Measurements from ENCODE around the gene VIM. TPM values are rescaled to one million over a fixed set of nuclear protein-coding genes. Genes with fewer than 3 reads are reported as not detected.

VIM gene
- total and polyA plus RNA-seq, 8 donors, result 1,589 to 2,224 (median 1,841) TPM

GRCh38 chr10:17195083-17195482 lies 33.0 kb upstream of the VIM start:
- TF ChIP-seq CTCF (IDR thresholded peaks at IDR 0.05), result no peak
- Histone ChIP-seq H3K9me3 (no peaks in the 10 kb centered on the region), H3K4me3 (no peak overlapping the region), H3K27ac (no peak overlapping the region), H3K27me3 (no peaks in the 10 kb centered on the region), H3K36me3 (no peaks in the 10 kb centered on the region), H3K4me1 (peaks cover 9 to 15% of the 10 kb centered on the region in 2 donors)
- no peak for DNase-seq
- intact Hi-C loops (cut with DNase I), result no loop called here
- ATAC-seq, result no peak

GRCh38 chr10:17196045-17196444 lies 32.0 kb upstream of the VIM start:
- H3K9me3 ChIP-seq, result no peaks in the 10 kb centered on the region
- no peak overlapping the region for H3K27ac ChIP-seq
- no peak overlapping the region for H3K4me3 ChIP-seq
- ATAC-seq (no peak), DNase-seq (no peak)
- TF ChIP-seq CTCF (IDR thresholded peaks at IDR 0.05), result no peak
- intact Hi-C loops (cut with DNase I), result no loop called here
- H3K27me3 ChIP-seq, result no peaks in the 10 kb centered on the region
- peaks cover 10 to 16% of the 10 kb centered on the region in 2 donors for H3K4me1 ChIP-seq
- no peaks in the 10 kb centered on the region for H3K36me3 ChIP-seq

DNA sequence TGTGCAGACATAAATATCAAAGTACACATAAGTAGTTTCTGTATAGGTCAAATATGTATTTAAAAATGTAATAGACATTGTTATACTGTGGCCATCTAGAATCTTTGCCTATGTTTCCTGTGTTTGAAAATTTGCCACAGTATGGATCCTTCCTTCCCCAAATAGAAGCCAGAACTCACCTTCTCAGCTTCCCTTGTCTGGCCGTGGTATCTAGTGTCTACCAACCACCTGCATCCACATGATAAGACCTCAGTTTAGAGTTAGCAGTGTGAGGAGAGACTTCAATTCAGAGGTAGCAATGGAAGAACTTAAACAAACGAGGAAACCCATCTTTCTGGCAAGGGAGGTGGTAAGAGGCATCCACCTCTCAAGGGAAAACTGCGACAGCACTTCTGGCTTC lies 31.5 kb upstream of the VIM start:
- intact Hi-C loops (cut with DNase I), result no loop called here
- TF ChIP-seq CTCF (IDR thresholded peaks at IDR 0.05), result no peak
- H3K9me3 ChIP-seq, result no peaks in the 10 kb centered on the region

DNA sequence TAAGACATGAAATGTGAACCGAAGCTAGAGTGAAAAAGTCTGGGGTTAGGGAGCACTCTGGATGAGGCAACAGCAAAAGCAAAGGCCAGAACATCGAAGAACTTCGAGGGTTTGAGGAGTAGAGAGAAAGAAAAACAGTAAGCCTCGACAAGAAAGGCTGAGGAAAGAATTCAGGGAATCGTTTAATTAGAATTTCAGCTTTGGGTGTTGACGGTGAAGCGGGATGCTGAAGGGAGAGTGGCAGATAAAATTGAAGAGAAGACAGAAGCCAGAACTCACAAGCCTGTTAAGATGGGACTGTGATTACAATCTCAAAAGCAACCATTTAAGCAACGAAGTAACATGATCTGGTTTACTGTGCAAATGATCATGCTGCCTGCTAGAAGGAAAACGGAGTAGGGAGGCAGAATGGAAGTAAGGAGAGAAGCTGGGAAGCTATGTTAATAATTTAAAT lies 28.7 kb upstream of the VIM start:
- DNase-seq, result no peak
- TF ChIP-seq CTCF (IDR thresholded peaks at IDR 0.05), result no peak
- no peaks in the 10 kb centered on the region for H3K36me3 ChIP-seq
- peak overlapping the region in 1 of 2 donors; percentile 64 for H3K4me3 ChIP-seq
- no peak for ATAC-seq
- H3K4me1 ChIP-seq, result peaks cover 10 to 22% of the 10 kb centered on the region in 2 donors
- intact Hi-C loops (cut with DNase I), result no loop called here
- H3K27ac ChIP-seq, result peak overlapping the region; percentile 96 to 98
- H3K27me3 ChIP-seq, result no peaks in the 10 kb centered on the region
- no peaks in the 10 kb centered on the region for H3K9me3 ChIP-seq

More for the DNA sequence above, 31.5 kb upstream of the VIM start:
- Histone ChIP-seq H3K27me3 (no peaks in the 10 kb centered on the region), H3K4me3 (no peak overlapping the region), H3K27ac (no peak overlapping the region), H3K4me1 (peaks cover 10 to 17% of the 10 kb centered on the region in 2 donors), H3K36me3 (no peaks in the 10 kb centered on the region)
- DNase-seq, result no peak
- no peak for ATAC-seq

- DNase-seq (no peak), ATAC-seq (peak; percentile 19)
- Histone ChIP-seq H3K27me3 (no peaks in the 10 kb centered on the region), H3K36me3 (no peaks in the 10 kb centered on the region), H3K4me3 (peak overlapping the region; percentile 64 to 69), H3K27ac (peak overlapping the region; percentile 96 to 98), H3K9me3 (no peaks in the 10 kb centered on the region), H3K4me1 (peaks cover 10 to 22% of the 10 kb centered on the region in 2 donors)
- intact Hi-C loops (cut with DNase I), result loop anchor here in 1 of 2 donors (10.0 kb wide), 1 partner anchor 195 kb away; no protein-coding TSS in a partner anchor
- no peak for TF ChIP-seq CTCF (IDR thresholded peaks at IDR 0.05)
These were observed 27.8 kb upstream of the VIM start for GRCh38 chr10:17200001-17200911.
